ENCODE data around the gene NFE2L3. TPM values are rescaled to one million over a fixed set of nuclear protein-coding genes. Genes with fewer than 3 reads are reported as not detected.

NFE2L3 gene
- total and polyA plus RNA-seq, 2 of the 8 experiments (the other 6 are each of a cell fraction or from before 2014, with no cell fraction given): 64.9 to 76.5 TPM

GRCh38 chr7:26131056-26131589 lies 20.9 kb upstream of the NFE2L3 start:
- Histone ChIP-seq H4K8ac (ENCODE audit: extremely low read depth, insufficient read depth, low read length) (no peak overlapping the region), H2AK5ac (ENCODE audit: low read depth, low read length) (no peak overlapping the region), H3K9me3 (ENCODE audit: insufficient read depth in 2 of 2, low read depth in 1 of 2, low read length in 1 of 2) (0 out of 4 replicates have a peak, but pooled peaks cover 0 to 5% of the 10 kb centered on the region in 2 experiments), H2BK20ac (ENCODE audit: low read length) (no peak overlapping the region), H3K4me3 (ENCODE audit: extremely low read depth in 1 of 4, insufficient read depth in 2 of 4, low read depth in 3 of 4, low read length in 4 of 4) (no peak overlapping the region), H2AFZ (ENCODE audit: low read length) (no peak overlapping the region), H2BK12ac (ENCODE audit: low read depth, low read length) (no peak overlapping the region), H3K79me1 (ENCODE audit: low read depth, low read length) (no peaks in the 10 kb centered on the region), H4K5ac (ENCODE audit: insufficient read length, low read depth, low read length) (no peak overlapping the region), H3K56ac (replicated peaks; ENCODE audit: insufficient read length, low read depth, low read length) (no peak overlapping the region), H3K27ac (ENCODE audit: low read depth, low read length) (no peak overlapping the region), H2BK15ac (ENCODE audit: low read length) (no peak overlapping the region), H3K14ac (ENCODE audit: insufficient read length) (no peak overlapping the region), H3K4me1 (replicated peaks in 1 of 4; ENCODE audit: control insufficient read depth in 3 of 4, insufficient read depth in 4 of 4, low read length in 3 of 4) (no peaks in the 10 kb centered on the region), H4K20me1 (replicated peaks in 1 of 2; ENCODE audit: control insufficient read depth in 1 of 2, insufficient read depth in 2 of 2, low read length in 2 of 2) (no peaks in the 10 kb centered on the region), H3K27me3 (replicated peaks in 1 of 4; ENCODE audit: control insufficient read depth in 3 of 4, extremely low read depth in 1 of 4, insufficient read depth in 3 of 4, low read length in 3 of 4) (no peaks in the 10 kb centered on the region; a peak in 1 of 7 replicates), H2BK5ac (ENCODE audit: low read depth, low read length) (no peak overlapping the region), H2BK120ac (replicated peaks; ENCODE audit: low read depth, low read length) (no peak overlapping the region), H3K79me2 (ENCODE audit: control insufficient read depth in 1 of 2, insufficient read depth in 2 of 2, low read length in 2 of 2) (no peaks in the 10 kb centered on the region), H3K9ac (replicated peaks in 1 of 4; ENCODE audit: extremely low read depth in 1 of 4, low read depth in 3 of 4, low read length in 3 of 4) (no peak overlapping the region), H3K23me2 (ENCODE audit: low read depth, low read length) (no peaks in the 10 kb centered on the region), H4K91ac (replicated peaks; ENCODE audit: insufficient read length, low read length) (no peak overlapping the region), H3K4ac (replicated peaks; ENCODE audit: insufficient read length, low read depth, low read length) (no peak overlapping the region), H3K4me2 (ENCODE audit: insufficient read depth in 1 of 2, low read depth in 2 of 2, low read length in 2 of 2) (no peak overlapping the region), H3K18ac (ENCODE audit: extremely low read depth, low read length) (no peak overlapping the region), H3K23ac (ENCODE audit: insufficient read length) (no peak overlapping the region), H3K36me3 (ENCODE audit: control insufficient read depth in 2 of 4, insufficient read depth in 4 of 4, low read length in 3 of 4) (no peaks in the 10 kb centered on the region; a peak in 1 of 8 replicates)
- CTCF ChIA-PET (ENCODE audit: partially characterized antibody): interaction anchor here (0.6 to 1.7 kb wide), 5 partner anchors 11 to 41 kb away, joined by 3 to 7 read pairs (median 3); no protein-coding TSS in a partner anchor
- POLR2A ChIA-PET (ENCODE audit: partially characterized antibody): interaction anchor here (0.6 to 2.9 kb wide), 2 partner anchors 31 to 57 kb away, joined by 3 to 10 read pairs; no protein-coding TSS in a partner anchor
- WGBS, 2 experiments (ENCODE audit: extremely low coverage in 1 of 2, insufficient coverage in 1 of 2, insufficient read length in 1 of 2, insufficient replicate concordance in 2 of 2, low coverage in 1 of 2, low lambda C conversion rate in 2 of 2, missing lambda C conversion rate in 1 of 2): 94% methylated on average over 12 of the region's 12 CpGs; no CpG with 5 or more reads in 1 of the 2 experiments
- DNase-seq (ENCODE audit: low read depth in 1 of 2, low spot score in 2 of 2): no peak
- FAIRE-seq: no peak
- no peak for TF ChIP-seq BCL11A (IDR thresholded peaks at IDR 0.05; ENCODE audit: low read depth in 2 of 2, low read length in 2 of 2)
- no peak for TF ChIP-seq POLR2A (IDR thresholded peaks at IDR 0.05; ENCODE audit: control extremely low read depth in 1 of 2, low read depth in 2 of 2, low read length in 2 of 2)
- no peak for TF ChIP-seq GTF2F1 (IDR thresholded peaks at IDR 0.05; ENCODE audit: borderline replicate concordance, low read depth, low read length)
- TF ChIP-seq SAP30 (IDR thresholded peaks at IDR 0.05; ENCODE audit: insufficient read depth, insufficient replicate concordance, low read length): no peak
- no peak for TF ChIP-seq ATF3 (IDR thresholded peaks at IDR 0.05; ENCODE audit: insufficient read depth, low read depth, low read length)
- no peak for TF ChIP-seq SUZ12 (IDR thresholded peaks at IDR 0.05; ENCODE audit: low read length)
- TF ChIP-seq POLR2AphosphoS5 (IDR thresholded peaks at IDR 0.05; ENCODE audit: low read depth, low read length): no peak
- no peak for TF ChIP-seq CTBP2 (IDR thresholded peaks at IDR 0.05; ENCODE audit: borderline replicate concordance, insufficient read depth, insufficient read length, low read length)
- TF ChIP-seq BACH1 (IDR thresholded peaks at IDR 0.05; ENCODE audit: low read length): no peak
- no peak for TF ChIP-seq MAX (IDR thresholded peaks at IDR 0.05)
- TF ChIP-seq HDAC2 (IDR thresholded peaks at IDR 0.05; ENCODE audit: borderline replicate concordance in 1 of 2, low read depth in 2 of 2, low read length in 2 of 2): no peak
- no peak for TF ChIP-seq SIRT6 (IDR thresholded peaks at IDR 0.05; ENCODE audit: low read length)
- TF ChIP-seq SIX5 (IDR thresholded peaks at IDR 0.05; ENCODE audit: low read depth, low read length): no peak
